B cell (primary cell): Measurements from ENCODE around the gene OR1K1. TPM values are rescaled to one million over a fixed set of nuclear protein-coding genes. Genes with fewer than 3 reads are reported as not detected.

Experiments used
- ATAC-seq: fragments of 200-7000 bp; cut with Tn5 transposase; one replicate; pipeline ENCODE4 v1.10.0; 2021; ENCODE audit warnings: low read depth, mild to moderate bottlenecking, moderate number of reproducible peaks, moderate library complexity
- CTCF ChIA-PET: fragments of 350-600 bp; sonication (Branson Sonifier 250); formaldehyde crosslinking; loops from one replicate; lab custom pipeline; 2021; ENCODE audit warnings: antibody characterized with exemption, inconsistent platforms; lab: Charles Lee
- POLR2A ChIA-PET: fragments of 350-600 bp; sonication (Branson Sonifier 250); formaldehyde crosslinking; loops from one replicate; lab custom pipeline; 2021; ENCODE audit warnings: antibody characterized with exemption; lab: Charles Lee
- DNase-seq: peaks from one replicate; pipeline ENCODE4 v3.0.0; 2013
- H2AFZ ChIP-seq: 2 replicates; pipeline ENCODE4 v1.6.1; 2012; ENCODE audit warnings: mild to moderate bottlenecking, low read depth, low read length; ENCODE audit not compliant: insufficient read depth, poor library complexity, severe bottlenecking
- H3K27ac ChIP-seq, 2 donors: 1 replicate in 1 of 2; 2 replicates in 1 of 2; pipeline ENCODE4 v1.5.1; 2012 to 2013; ENCODE audit warnings: low read length in 2 of 2, mild to moderate bottlenecking in 2 of 2, moderate library complexity in 1 of 2
- H3K27me3 ChIP-seq, 4 experiments: fragments of 200-600 bp in 1 of 4; sonication (generic) in 1 of 4; replicated peaks in 1 of 4; 1 replicate in 2 of 4; 2 replicates in 2 of 4; pipeline versions ENCODE4 v1.6.1 to v1.7.0; 2013 to 2016; ENCODE audit warnings: low read length in 3 of 4, mild to moderate bottlenecking in 2 of 4, mixed read lengths in 1 of 4, moderate library complexity in 1 of 4; ENCODE audit not compliant: insufficient read depth in 4 of 4, control insufficient read depth in 3 of 4; ENCODE audit errors: control extremely low read depth in 1 of 4
- H3K36me3 ChIP-seq, 2 experiments: replicated peaks in 1 of 2; 1 replicate in 1 of 2; 2 replicates in 1 of 2; pipeline versions ENCODE4 v1.6.1 to v1.7.1; 2013; ENCODE audit warnings: low read length in 1 of 2; ENCODE audit not compliant: insufficient read depth in 2 of 2, control insufficient read depth in 1 of 2; ENCODE audit errors: control extremely low read depth in 1 of 2, extremely low read depth in 1 of 2
- H3K4me1 ChIP-seq, 2 donors: fragments of 200-600 bp in 1 of 2; sonication (generic) in 1 of 2; 1 replicate in 1 of 2; 2 replicates in 1 of 2; pipeline versions ENCODE4 v1.5.1 to v1.6.1; 2013 to 2017; ENCODE audit warnings: low read length in 2 of 2; ENCODE audit not compliant: control insufficient read depth in 2 of 2, insufficient read depth in 2 of 2
- H3K4me2 ChIP-seq: replicated peaks from 2 replicates; pipeline ENCODE3; 2012; ENCODE audit warnings: mild to moderate bottlenecking, low read depth, low read length; ENCODE audit not compliant: poor library complexity, severe bottlenecking
- H3K4me3 ChIP-seq, 5 experiments: fragments of 200-600 bp in 1 of 5; sonication (generic) in 1 of 5; 1 replicate in 3 of 5; 2 replicates in 2 of 5; pipeline versions ENCODE4 v1.5.1 to v1.7.0; 2011 to 2016; ENCODE audit warnings: low read length in 4 of 5, mild to moderate bottlenecking in 4 of 5, low read depth in 2 of 5, control low read depth in 1 of 5, moderate library complexity in 1 of 5; ENCODE audit not compliant: insufficient read depth in 1 of 5; ENCODE audit errors: control extremely low read depth in 1 of 5, extremely low read depth in 1 of 5
- H3K79me2 ChIP-seq: fragments of 200-600 bp; sonication (generic); one replicate; pipeline ENCODE4 v1.6.0; 2016; ENCODE audit warnings: low read length; ENCODE audit not compliant: control insufficient read depth, insufficient read depth
- H3K9ac ChIP-seq: fragments of 200-600 bp; sonication (generic); 2 replicates; pipeline ENCODE4 v1.6.1; 2017; ENCODE audit warnings: mild to moderate bottlenecking, low read length, moderate library complexity
- H3K9me3 ChIP-seq, 3 donors: one replicate each; pipeline versions ENCODE4 v1.6.1 to v1.7.1; 2013; ENCODE audit warnings: low read length in 2 of 3; ENCODE audit not compliant: control insufficient read depth in 2 of 3, insufficient read depth in 1 of 3; ENCODE audit errors: control extremely low read depth in 1 of 3
- H4K20me1 ChIP-seq: 2 replicates; pipeline ENCODE4 v1.6.0; 2012; ENCODE audit warnings: mild to moderate bottlenecking, low read length; ENCODE audit not compliant: insufficient read depth, control insufficient read depth, poor library complexity, severe bottlenecking
- H3K27ac Mint-ChIP-seq: one replicate; pipeline ENCODE4 v1.8.0; 2021; ENCODE audit warnings: mixed read lengths
- H3K27me3 Mint-ChIP-seq: one replicate; pipeline ENCODE4 v1.8.0; 2021; ENCODE audit warnings: mixed read lengths
- H3K4me1 Mint-ChIP-seq: one replicate; pipeline ENCODE4 v1.8.0; 2021; ENCODE audit warnings: mixed read lengths
- H3K4me3 Mint-ChIP-seq: one replicate; pipeline ENCODE4 v1.8.0; 2021; ENCODE audit warnings: mixed read lengths
- H3K9me3 Mint-ChIP-seq: one replicate; pipeline ENCODE4 v1.8.0; 2022; ENCODE audit warnings: mixed read lengths; ENCODE audit not compliant: insufficient read depth
- EZH2 ChIP-seq: IDR thresholded peaks from 2 replicates; pipeline ENCODE4 v1.6.1; 2012; ENCODE audit warnings: borderline replicate concordance, low read depth, mild to moderate bottlenecking, moderate library complexity, low read length; ENCODE audit not compliant: insufficient read depth, poor library complexity, severe bottlenecking
- WGBS: methylation state at CpG from one replicate; pipeline ENCODE4 v1.1.5; 2013; ENCODE audit warnings: missing lambda C conversion rate; ENCODE audit not compliant: insufficient coverage; 5-methylcytosine and 5-hydroxymethylcytosine counted together
- intact Hi-C: fragments of 100-400 bp; cut with micrococcal nuclease; formaldehyde crosslinking; loops from one replicate; pipeline ENCODE4 v1.10.0; 2022
- polyA plus RNA-seq: library from polyadenylated mRNA; depleted of rRNA; stranded (reverse); fragments of >200 nt; gene quantifications from 2 replicates; pipeline ENCODE4 v1.2.3, GENCODE V29; 2012
- total RNA-seq, 2 donors: library from RNA; stranded (reverse); fragments of 120-200 nt in 1 of 2; gene quantifications; 1 replicate in 1 of 2; 2 replicates in 1 of 2; pipeline versions ENCODE4 v1.2.3 to v1.2.4, GENCODE V29; 2013 to 2022
- TF ChIP-seq, protein P1 (sequence below): fragments of 200-600 bp; IDR thresholded peaks from one replicate; pipeline ENCODE4 v1.8.0; 2022; ENCODE audit warnings: antibody characterized with exemption, mild to moderate bottlenecking

OR1K1 gene
- total and polyA plus RNA-seq, 2 donors (not counting 1 experiment from before 2014, with no cell fraction given): not detected

GRCh38 chr9:122754825-122755224 lies 45.1 kb upstream of the OR1K1 start:
- H3K79me2 ChIP-seq: no peaks in the 10 kb centered on the region
- no peak overlapping the region for H2AFZ ChIP-seq
- CTCF ChIA-PET: interaction anchor here (1.2 kb wide), 1 partner anchor 256 kb away, joined by 3 read pairs; no protein-coding TSS in a partner anchor
- ATAC-seq (no peak), DNase-seq (no peak)
- Mint-ChIP-seq H3K27ac (no peak overlapping the region), H3K4me3 (no peak overlapping the region), H3K9me3 (peaks cover 11% of the 10 kb centered on the region), H3K27me3 (peaks cover 17% of the 10 kb centered on the region), H3K4me1 (no peaks in the 10 kb centered on the region)
- no peak overlapping the region for H3K27ac ChIP-seq
- no peaks in the 10 kb centered on the region for H4K20me1 ChIP-seq
- no CpG with 5 or more reads among the region's 2 CpGs for WGBS
- H3K4me2 ChIP-seq: no peak overlapping the region
- no peaks in the 10 kb centered on the region for H3K27me3 ChIP-seq
- POLR2A ChIA-PET: no interaction called here
- no peak overlapping the region for H3K9ac ChIP-seq
- intact Hi-C loops: no loop called here
- no peak for TF ChIP-seq EZH2
- TF ChIP-seq, protein P1, sequence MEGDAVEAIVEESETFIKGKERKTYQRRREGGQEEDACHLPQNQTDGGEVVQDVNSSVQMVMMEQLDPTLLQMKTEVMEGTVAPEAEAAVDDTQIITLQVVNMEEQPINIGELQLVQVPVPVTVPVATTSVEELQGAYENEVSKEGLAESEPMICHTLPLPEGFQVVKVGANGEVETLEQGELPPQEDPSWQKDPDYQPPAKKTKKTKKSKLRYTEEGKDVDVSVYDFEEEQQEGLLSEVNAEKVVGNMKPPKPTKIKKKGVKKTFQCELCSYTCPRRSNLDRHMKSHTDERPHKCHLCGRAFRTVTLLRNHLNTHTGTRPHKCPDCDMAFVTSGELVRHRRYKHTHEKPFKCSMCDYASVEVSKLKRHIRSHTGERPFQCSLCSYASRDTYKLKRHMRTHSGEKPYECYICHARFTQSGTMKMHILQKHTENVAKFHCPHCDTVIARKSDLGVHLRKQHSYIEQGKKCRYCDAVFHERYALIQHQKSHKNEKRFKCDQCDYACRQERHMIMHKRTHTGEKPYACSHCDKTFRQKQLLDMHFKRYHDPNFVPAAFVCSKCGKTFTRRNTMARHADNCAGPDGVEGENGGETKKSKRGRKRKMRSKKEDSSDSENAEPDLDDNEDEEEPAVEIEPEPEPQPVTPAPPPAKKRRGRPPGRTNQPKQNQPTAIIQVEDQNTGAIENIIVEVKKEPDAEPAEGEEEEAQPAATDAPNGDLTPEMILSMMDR: no peak
- H3K36me3 ChIP-seq: no peaks in the 10 kb centered on the region
- H3K4me1 ChIP-seq: no peaks in the 10 kb centered on the region
- no peak overlapping the region for H3K4me3 ChIP-seq
- peaks cover 0 to 13% (median 7%) of the 10 kb centered on the region in 3 donors for H3K9me3 ChIP-seq

- peaks cover 18% of the 10 kb centered on the region for H3K27me3 Mint-ChIP-seq
- H3K27ac Mint-ChIP-seq: no peak overlapping the region
- ATAC-seq (no peak), DNase-seq (no peak)
- TF ChIP-seq, protein P1: no peak
- no peak for TF ChIP-seq EZH2
- no peaks in the 10 kb centered on the region for H3K4me1 Mint-ChIP-seq
- Histone ChIP-seq H3K27me3 (no peaks in the 10 kb centered on the region), H3K9ac (no peak overlapping the region), H3K27ac (no peak overlapping the region), H3K4me1 (no peaks in the 10 kb centered on the region), H3K4me3 (no peak overlapping the region), H4K20me1 (no peaks in the 10 kb centered on the region), H3K9me3 (peaks cover 0 to 19% (median 16%) of the 10 kb centered on the region in 3 donors), H3K79me2 (no peaks in the 10 kb centered on the region), H2AFZ (no peak overlapping the region), H3K4me2 (no peak overlapping the region), H3K36me3 (no peaks in the 10 kb centered on the region)
- peaks cover 30% of the 10 kb centered on the region for H3K9me3 Mint-ChIP-seq
- 87% methylated on average over 3 of the region's 4 CpGs for WGBS
- CTCF ChIA-PET: no interaction called here
- POLR2A ChIA-PET: no interaction called here
- H3K4me3 Mint-ChIP-seq: no peak overlapping the region
- intact Hi-C loops: no loop called here
These were observed 32.1 kb upstream of the OR1K1 start for GRCh38 chr9:122767817-122768216.
